Measurements from ENCODE around the gene AOX1. TPM values are rescaled to one million over a fixed set of nuclear protein-coding genes. Genes with fewer than 3 reads are reported as not detected.

AOX1 gene
- total and polyA plus RNA-seq, 9 of the 15 experiments (the other 6 are each of a cell fraction or from before 2014, with no cell fraction given) = 0.10 to 0.55 (median 0.20) TPM; not detected in 6

DNA sequence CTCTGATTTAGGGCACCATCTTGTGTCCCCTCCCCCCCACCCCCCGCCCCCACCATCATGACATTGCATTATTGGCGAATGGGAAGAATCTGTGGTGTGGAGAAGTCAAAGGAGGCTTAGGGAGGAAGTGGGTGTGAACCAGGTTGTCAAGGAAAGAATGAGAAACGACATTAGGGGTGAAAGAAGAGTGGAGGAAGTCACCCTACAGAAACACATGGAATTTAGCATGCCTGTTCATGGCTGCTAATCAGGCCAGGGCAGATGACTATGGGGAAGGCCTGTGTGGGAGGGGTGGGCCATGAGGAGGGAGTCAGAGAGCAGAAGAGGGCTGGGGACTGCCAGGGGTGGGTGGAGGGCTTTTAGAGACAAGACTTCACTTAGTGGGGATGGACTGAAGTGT, 81.6 kb downstream of the AOX1 start (continued):
- TF ChIP-seq FOXM1 (IDR thresholded peaks at IDR 0.05; ENCODE audit: low read depth) (no peak), FOXM1 (CRISPR knock-in tag; IDR thresholded peaks at IDR 0.05; ENCODE audit: low read depth) (no peak), ZBTB1 (CRISPR knock-in tag; IDR thresholded peaks at IDR 0.05; ENCODE audit: borderline replicate concordance, low read depth) (no peak), PBX2 (CRISPR knock-in tag; IDR thresholded peaks at IDR 0.05; ENCODE audit: low read depth) (no peak), PBX2 (tag; conservative IDR thresholded peaks at IDR 0.05; ENCODE audit: low read depth) (peak; percentile 47; the same call in 1 of the 2 replicates), SP2 (IDR thresholded peaks at IDR 0.05; ENCODE audit: extremely low read depth, low read depth, low read length, poor library complexity, severe bottlenecking) (no peak), ZNF655 (CRISPR knock-in tag; IDR thresholded peaks at IDR 0.05) (no peak), SRSF7 (optimal IDR thresholded peaks at IDR 0.05; ENCODE audit: low read depth, low read length) (no peak), GABPB1 (CRISPR knock-in tag; IDR thresholded peaks at IDR 0.05) (no peak), ESRRA (IDR thresholded peaks at IDR 0.05; ENCODE audit: borderline replicate concordance, low read depth) (no peak), ZNF57 (CRISPR knock-in tag; IDR thresholded peaks at IDR 0.05) (no peak), ZBED1 (IDR thresholded peaks at IDR 0.05) (no peak), MTA2 (IDR thresholded peaks at IDR 0.05; ENCODE audit: low read depth) (no peak), RNF2 (IDR thresholded peaks at IDR 0.05) (no peak)
- TF ChIP-seq, protein P1, sequence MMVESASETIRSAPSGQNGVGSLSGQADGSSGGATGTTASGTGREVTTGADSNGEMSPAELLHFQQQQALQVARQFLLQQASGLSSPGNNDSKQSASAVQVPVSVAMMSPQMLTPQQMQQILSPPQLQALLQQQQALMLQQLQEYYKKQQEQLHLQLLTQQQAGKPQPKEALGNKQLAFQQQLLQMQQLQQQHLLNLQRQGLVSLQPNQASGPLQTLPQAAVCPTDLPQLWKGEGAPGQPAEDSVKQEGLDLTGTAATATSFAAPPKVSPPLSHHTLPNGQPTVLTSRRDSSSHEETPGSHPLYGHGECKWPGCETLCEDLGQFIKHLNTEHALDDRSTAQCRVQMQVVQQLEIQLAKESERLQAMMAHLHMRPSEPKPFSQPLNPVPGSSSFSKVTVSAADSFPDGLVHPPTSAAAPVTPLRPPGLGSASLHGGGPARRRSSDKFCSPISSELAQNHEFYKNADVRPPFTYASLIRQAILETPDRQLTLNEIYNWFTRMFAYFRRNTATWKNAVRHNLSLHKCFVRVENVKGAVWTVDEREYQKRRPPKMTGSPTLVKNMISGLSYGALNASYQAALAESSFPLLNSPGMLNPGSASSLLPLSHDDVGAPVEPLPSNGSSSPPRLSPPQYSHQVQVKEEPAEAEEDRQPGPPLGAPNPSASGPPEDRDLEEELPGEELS (CRISPR knock-in tag; IDR thresholded peaks at IDR 0.05; ENCODE audit: borderline replicate concordance) = no peak
- TF ChIP-seq, protein P2, sequence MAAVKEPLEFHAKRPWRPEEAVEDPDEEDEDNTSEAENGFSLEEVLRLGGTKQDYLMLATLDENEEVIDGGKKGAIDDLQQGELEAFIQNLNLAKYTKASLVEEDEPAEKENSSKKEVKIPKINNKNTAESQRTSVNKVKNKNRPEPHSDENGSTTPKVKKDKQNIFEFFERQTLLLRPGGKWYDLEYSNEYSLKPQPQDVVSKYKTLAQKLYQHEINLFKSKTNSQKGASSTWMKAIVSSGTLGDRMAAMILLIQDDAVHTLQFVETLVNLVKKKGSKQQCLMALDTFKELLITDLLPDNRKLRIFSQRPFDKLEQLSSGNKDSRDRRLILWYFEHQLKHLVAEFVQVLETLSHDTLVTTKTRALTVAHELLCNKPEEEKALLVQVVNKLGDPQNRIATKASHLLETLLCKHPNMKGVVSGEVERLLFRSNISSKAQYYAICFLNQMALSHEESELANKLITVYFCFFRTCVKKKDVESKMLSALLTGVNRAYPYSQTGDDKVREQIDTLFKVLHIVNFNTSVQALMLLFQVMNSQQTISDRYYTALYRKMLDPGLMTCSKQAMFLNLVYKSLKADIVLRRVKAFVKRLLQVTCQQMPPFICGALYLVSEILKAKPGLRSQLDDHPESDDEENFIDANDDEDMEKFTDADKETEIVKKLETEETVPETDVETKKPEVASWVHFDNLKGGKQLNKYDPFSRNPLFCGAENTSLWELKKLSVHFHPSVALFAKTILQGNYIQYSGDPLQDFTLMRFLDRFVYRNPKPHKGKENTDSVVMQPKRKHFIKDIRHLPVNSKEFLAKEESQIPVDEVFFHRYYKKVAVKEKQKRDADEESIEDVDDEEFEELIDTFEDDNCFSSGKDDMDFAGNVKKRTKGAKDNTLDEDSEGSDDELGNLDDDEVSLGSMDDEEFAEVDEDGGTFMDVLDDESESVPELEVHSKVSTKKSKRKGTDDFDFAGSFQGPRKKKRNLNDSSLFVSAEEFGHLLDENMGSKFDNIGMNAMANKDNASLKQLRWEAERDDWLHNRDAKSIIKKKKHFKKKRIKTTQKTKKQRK (IDR thresholded peaks at IDR 0.05; ENCODE audit: borderline replicate concordance, low read depth, low read length) = no peak
- TF ChIP-seq, protein P3, sequence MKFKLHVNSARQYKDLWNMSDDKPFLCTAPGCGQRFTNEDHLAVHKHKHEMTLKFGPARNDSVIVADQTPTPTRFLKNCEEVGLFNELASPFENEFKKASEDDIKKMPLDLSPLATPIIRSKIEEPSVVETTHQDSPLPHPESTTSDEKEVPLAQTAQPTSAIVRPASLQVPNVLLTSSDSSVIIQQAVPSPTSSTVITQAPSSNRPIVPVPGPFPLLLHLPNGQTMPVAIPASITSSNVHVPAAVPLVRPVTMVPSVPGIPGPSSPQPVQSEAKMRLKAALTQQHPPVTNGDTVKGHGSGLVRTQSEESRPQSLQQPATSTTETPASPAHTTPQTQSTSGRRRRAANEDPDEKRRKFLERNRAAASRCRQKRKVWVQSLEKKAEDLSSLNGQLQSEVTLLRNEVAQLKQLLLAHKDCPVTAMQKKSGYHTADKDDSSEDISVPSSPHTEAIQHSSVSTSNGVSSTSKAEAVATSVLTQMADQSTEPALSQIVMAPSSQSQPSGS (CRISPR knock-in tag; IDR thresholded peaks at IDR 0.05) = no peak

Measured in K562 (cell line).